Esophagus squamous epithelium (tissue), 5 donors: ENCODE results near the gene NIF3L1. TPM values are rescaled to one million over a fixed set of nuclear protein-coding genes. Genes with fewer than 3 reads are reported as not detected.

Experiments
- DNase-seq: peaks from one replicate; lab custom pipeline; 2025; lab: John Stamatoyannopoulos, UW
- H3K27ac ChIP-seq, 4 donors: fragments of 200-600 bp; sonication (generic); one replicate each; pipeline ENCODE4 v1.5.1; 2016 to 2019; ENCODE audit warnings: mild to moderate bottlenecking in 1 of 4
- H3K27me3 ChIP-seq, 4 donors: fragments of 200-600 bp; sonication (generic); 1 replicate in 3 of 4; 2 replicates in 1 of 4; pipeline versions ENCODE4 v1.5.1 to v1.6.0; 2017 to 2021; ENCODE audit warnings: antibody characterized with exemption in 1 of 4
- H3K36me3 ChIP-seq, 3 donors: fragments of 200-600 bp; sonication (generic); one replicate each; pipeline ENCODE4 v1.5.1; 2016 to 2019
- H3K4me1 ChIP-seq, 3 donors: fragments of 200-600 bp; sonication (generic); one replicate each; pipeline ENCODE4 v1.5.1; 2017 to 2019
- H3K4me3 ChIP-seq, 4 donors: fragments of 200-600 bp; sonication (generic); 1 replicate in 3 of 4; 2 replicates in 1 of 4; pipeline ENCODE4 v1.5.1; 2016 to 2019; ENCODE audit warnings: mild to moderate bottlenecking in 2 of 4, moderate library complexity in 1 of 4
- H3K9me3 ChIP-seq, 3 donors: fragments of 200-600 bp; sonication (generic); one replicate each; pipeline ENCODE4 v1.5.1; 2016 to 2019
- POLR2A ChIP-seq, 4 donors: fragments of 450-650 bp; IDR thresholded peaks; one replicate each; pipeline ENCODE4 v1.6.1; 2017; ENCODE audit warnings: antibody characterized with exemption in 4 of 4, mild to moderate bottlenecking in 4 of 4, moderate library complexity in 3 of 4
- WGBS, 2 donors: methylation state at CpG; one replicate each; pipeline ENCODE4 v1.1.5; 2018; 5-methylcytosine and 5-hydroxymethylcytosine counted together
- intact Hi-C: fragments of 100-400 bp; cut with DNase I; formaldehyde crosslinking; loops from one replicate; pipeline ENCODE4 v1.15.0; 2022
- total RNA-seq, 4 donors: library from RNA; depleted of rRNA; stranded (reverse); fragments of >200 nt; gene quantifications; one replicate each; pipeline ENCODE4 v1.1.0, GENCODE V29; 2016
- TF ChIP-seq, protein P1 (sequence below), 6 experiments: fragments of 450-650 bp in 4 of 6; fragments of 200-600 bp in 2 of 6; sonication (generic) in 2 of 6; IDR thresholded peaks; one replicate each; pipeline ENCODE4 v1.5.1; 2016 to 2019; ENCODE audit warnings: antibody characterized with exemption in 6 of 6, mild to moderate bottlenecking in 4 of 6, moderate library complexity in 4 of 6
- donor health status: DM: yes; HTN: yes; CAD: no.

Gene NIF3L1
- total RNA-seq, 4 donors from 2014 or later, result 13.5 to 24.0 (median 19.2) TPM

GRCh38 chr2:200922439-200922838, 33.3 kb downstream of the NIF3L1 start:
- Histone ChIP-seq H3K4me1 (no peaks in the 10 kb centered on the region), H3K27me3 (no peaks in the 10 kb centered on the region), H3K4me3 (no peak overlapping the region), H3K9me3 (no peaks in the 10 kb centered on the region), H3K36me3 (peaks cover 1 to 99% (median 26%) of the 10 kb centered on the region in 3 donors), H3K27ac (no peak overlapping the region)
- WGBS, 2 donors, result 64 to 83% methylated on average over 6 of the region's 6 CpGs
- no peak for TF ChIP-seq POLR2A (IDR thresholded peaks at IDR 0.05)
- TF ChIP-seq, protein P1, sequence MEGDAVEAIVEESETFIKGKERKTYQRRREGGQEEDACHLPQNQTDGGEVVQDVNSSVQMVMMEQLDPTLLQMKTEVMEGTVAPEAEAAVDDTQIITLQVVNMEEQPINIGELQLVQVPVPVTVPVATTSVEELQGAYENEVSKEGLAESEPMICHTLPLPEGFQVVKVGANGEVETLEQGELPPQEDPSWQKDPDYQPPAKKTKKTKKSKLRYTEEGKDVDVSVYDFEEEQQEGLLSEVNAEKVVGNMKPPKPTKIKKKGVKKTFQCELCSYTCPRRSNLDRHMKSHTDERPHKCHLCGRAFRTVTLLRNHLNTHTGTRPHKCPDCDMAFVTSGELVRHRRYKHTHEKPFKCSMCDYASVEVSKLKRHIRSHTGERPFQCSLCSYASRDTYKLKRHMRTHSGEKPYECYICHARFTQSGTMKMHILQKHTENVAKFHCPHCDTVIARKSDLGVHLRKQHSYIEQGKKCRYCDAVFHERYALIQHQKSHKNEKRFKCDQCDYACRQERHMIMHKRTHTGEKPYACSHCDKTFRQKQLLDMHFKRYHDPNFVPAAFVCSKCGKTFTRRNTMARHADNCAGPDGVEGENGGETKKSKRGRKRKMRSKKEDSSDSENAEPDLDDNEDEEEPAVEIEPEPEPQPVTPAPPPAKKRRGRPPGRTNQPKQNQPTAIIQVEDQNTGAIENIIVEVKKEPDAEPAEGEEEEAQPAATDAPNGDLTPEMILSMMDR (IDR thresholded peaks at IDR 0.05), result no peak
- intact Hi-C loops, result no loop called here
- DNase-seq, result no peak

GRCh38 chr2:200929334-200930249, 40.4 kb downstream of the NIF3L1 start:
- H3K27me3 ChIP-seq, result no peaks in the 10 kb centered on the region
- 62 to 76% methylated on average over 2 of the region's 2 CpGs for WGBS, 2 donors
- H3K9me3 ChIP-seq, result no peaks in the 10 kb centered on the region
- no peak for TF ChIP-seq POLR2A (IDR thresholded peaks at IDR 0.05)
- TF ChIP-seq, protein P1 (IDR thresholded peaks at IDR 0.05), result no peak
- no peak overlapping the region for H3K27ac ChIP-seq
- intact Hi-C loops, result no loop called here
- no peak for DNase-seq
- H3K4me3 ChIP-seq, result no peak overlapping the region
- peaks cover 5 to 94% (median 6%) of the 10 kb centered on the region in 3 donors for H3K36me3 ChIP-seq
- no peaks in the 10 kb centered on the region for H3K4me1 ChIP-seq

DNA sequence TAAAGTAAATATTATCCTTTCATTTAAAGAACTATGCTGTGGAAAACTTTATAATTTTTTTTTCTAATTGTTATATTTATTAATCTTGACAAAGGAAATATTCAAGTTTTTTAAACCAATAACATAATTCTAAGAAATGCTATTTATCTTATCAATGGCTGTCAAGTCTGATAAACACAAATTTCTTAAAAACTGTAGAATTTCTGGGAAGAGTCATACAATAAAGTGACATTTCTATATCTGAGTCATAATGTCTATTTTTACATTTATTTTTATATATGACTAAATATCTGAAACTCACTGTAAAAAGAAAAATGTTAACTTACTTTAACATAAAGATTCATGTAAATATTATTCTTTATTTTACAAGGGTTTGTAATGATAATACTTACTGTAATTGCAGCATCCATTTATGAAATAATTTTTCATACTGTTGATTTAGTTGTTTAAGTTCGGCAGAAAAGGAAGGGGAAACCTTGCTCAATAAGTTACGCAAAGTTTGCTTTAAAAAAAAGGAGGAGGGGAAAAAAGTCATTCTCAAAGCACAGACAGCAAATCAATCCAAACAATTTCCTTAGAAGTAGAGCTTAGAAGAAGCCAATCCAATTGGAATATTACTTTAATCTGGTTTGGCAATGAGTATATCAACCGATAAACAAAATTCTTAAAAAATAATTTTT, 41.9 kb downstream of the NIF3L1 start:
- no peaks in the 10 kb centered on the region for H3K4me1 ChIP-seq
- intact Hi-C loops, result no loop called here
- H3K27ac ChIP-seq, result no peak overlapping the region
- no peak overlapping the region for H3K4me3 ChIP-seq
- no peaks in the 10 kb centered on the region for H3K27me3 ChIP-seq
- H3K9me3 ChIP-seq, result no peaks in the 10 kb centered on the region
- peaks cover 5 to 94% (median 6%) of the 10 kb centered on the region in 3 donors for H3K36me3 ChIP-seq
- WGBS, 2 donors, result 67 to 77% methylated on average over 3 of the region's 3 CpGs
- TF ChIP-seq, protein P1 (IDR thresholded peaks at IDR 0.05), result no peak
- TF ChIP-seq POLR2A (IDR thresholded peaks at IDR 0.05), result no peak
- DNase-seq, result no peak

DNA sequence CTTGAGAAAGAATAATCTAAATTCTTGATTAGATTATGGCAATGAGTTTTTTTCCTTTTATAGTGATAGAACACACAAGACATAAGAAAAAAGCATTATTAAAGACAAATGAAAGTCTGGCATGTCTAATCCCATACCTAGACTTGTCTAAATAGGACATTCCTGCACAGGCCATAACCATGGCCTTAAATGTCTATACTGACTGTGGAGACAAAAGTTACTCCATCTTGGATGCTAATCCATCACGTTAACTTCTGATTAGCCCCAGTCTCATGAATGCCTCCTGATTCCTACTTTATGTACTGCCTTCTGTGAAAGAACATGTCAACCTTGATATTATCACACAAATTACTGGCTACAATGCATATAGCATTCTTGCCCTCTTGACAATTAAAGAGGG, 50.7 kb downstream of the NIF3L1 start:
- H3K27me3 ChIP-seq, result no peaks in the 10 kb centered on the region
- no peak for DNase-seq
- 89 to 91% methylated on average over 1 of the region's 1 CpG for WGBS, 2 donors
- TF ChIP-seq, protein P1 (IDR thresholded peaks at IDR 0.05), result no peak
- no peak for TF ChIP-seq POLR2A (IDR thresholded peaks at IDR 0.05)
- H3K4me3 ChIP-seq, result no peak overlapping the region
- H3K36me3 ChIP-seq, result peaks cover 0 to 98% (median 11%) of the 10 kb centered on the region in 3 donors
- no peak overlapping the region for H3K27ac ChIP-seq
- no peaks in the 10 kb centered on the region for H3K9me3 ChIP-seq
- intact Hi-C loops, result no loop called here
- H3K4me1 ChIP-seq, result no peaks in the 10 kb centered on the region
